Right atrium auricular region (tissue), 2 donors: ENCODE measurements around the gene UQCC5. TPM values are rescaled to one million over a fixed set of nuclear protein-coding genes. Genes with fewer than 3 reads are reported as not detected.
A peak's percentile ranks its signal among the peaks of the same experiment; 100 is the strongest.

Experiments
- DNase-seq: peaks from one replicate; pipeline ENCODE4 v3.0.0-alpha.2; 2019; ENCODE audit warnings: low spot score
- H3K27ac ChIP-seq, 2 donors: fragments of 200-600 bp; sonication (generic); 1 replicate in 1 of 2; 2 replicates in 1 of 2; pipeline ENCODE4 v1.5.1; 2016 to 2019
- H3K27me3 ChIP-seq, 2 donors: fragments of 200-600 bp; sonication (generic); one replicate each; pipeline versions ENCODE4 v1.5.1 to v1.6.0; 2017 to 2019
- H3K36me3 ChIP-seq: fragments of 200-600 bp; sonication (generic); one replicate; pipeline ENCODE4 v1.5.1; 2016
- H3K4me1 ChIP-seq, 2 donors: fragments of 200-600 bp; sonication (generic); one replicate each; pipeline versions ENCODE4 v1.5.1 to v1.6.0; 2017 to 2019
- H3K4me3 ChIP-seq, 2 donors: fragments of 200-600 bp; sonication (generic); 1 replicate in 1 of 2; 2 replicates in 1 of 2; pipeline ENCODE4 v1.5.1; 2017 to 2019; ENCODE audit warnings: mild to moderate bottlenecking in 1 of 2, moderate library complexity in 1 of 2
- H3K9me3 ChIP-seq, 2 donors: fragments of 200-600 bp; sonication (generic); one replicate each; pipeline ENCODE4 v1.5.1; 2019
- CTCF ChIP-seq, 2 donors: fragments of 200-600 bp; sonication (generic); IDR thresholded peaks; one replicate each; pipeline ENCODE4 v1.5.1; 2019; ENCODE audit warnings: antibody characterized with exemption in 2 of 2
- total RNA-seq, 2 donors: library from RNA; depleted of rRNA; stranded (reverse); fragments of >200 nt; gene quantifications; one replicate each; pipeline ENCODE4 v1.1.0, GENCODE V29; 2016

Gene UQCC5
- total RNA-seq, 2 donors from 2014 or later, result 1.2 to 3.1 TPM

DNA sequence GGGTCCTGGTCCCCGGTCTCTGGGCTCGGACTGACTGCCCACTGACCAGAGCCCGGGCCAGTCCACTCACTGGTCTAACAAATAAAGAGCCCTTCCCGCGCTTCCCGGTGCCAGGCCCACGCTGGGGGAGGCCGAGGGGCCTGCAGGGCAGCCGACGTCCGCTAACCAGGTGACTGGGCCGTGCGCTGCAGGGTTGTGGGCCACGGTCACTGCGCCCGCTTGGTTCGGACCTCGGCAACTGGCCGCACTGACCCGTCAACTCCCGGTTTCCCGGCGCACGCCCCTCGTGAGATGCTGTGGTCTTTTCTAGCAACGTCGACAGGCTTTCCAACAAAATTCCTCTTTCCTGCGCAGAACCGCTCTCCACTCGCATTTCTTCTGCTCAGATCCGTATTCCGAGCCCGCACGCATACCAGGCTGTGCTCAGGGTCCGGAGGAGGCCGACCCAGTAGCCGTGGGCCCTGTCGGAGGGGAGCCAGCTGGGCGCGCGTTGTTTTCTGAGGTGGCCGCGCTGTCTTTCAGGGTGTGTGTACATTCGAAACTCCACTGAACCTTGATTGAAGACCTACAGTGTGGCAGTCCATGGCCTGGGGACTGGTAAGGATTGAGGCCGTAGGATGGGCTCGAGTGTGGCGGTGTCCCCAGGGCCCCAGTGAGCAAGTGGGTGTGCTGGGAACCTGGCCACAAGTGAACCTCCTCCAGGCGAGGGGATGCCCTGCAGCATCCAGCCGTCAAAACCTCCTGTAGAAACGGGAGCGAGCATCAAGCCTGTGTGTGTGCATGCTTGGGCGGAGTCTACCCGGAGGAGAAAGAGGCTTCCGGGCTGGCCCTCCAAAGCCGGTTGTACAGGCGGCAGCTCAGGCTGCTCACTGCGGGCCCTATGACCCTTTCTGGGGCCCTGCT lies 1.9 kb upstream of the UQCC5 start:
- H3K27ac ChIP-seq, result peak overlapping the region; percentile 89 to 93
- H3K4me3 ChIP-seq, result peak overlapping the region; percentile 50 to 68
- H3K4me1 ChIP-seq, result peaks cover 0 to 84% of the 10 kb centered on the region in 2 donors
- no peaks in the 10 kb centered on the region for H3K27me3 ChIP-seq
- no peaks in the 10 kb centered on the region for H3K36me3 ChIP-seq
- peak; percentile 72 for DNase-seq
- no peak for TF ChIP-seq CTCF (IDR thresholded peaks at IDR 0.05)
- no peaks in the 10 kb centered on the region for H3K9me3 ChIP-seq

- Histone ChIP-seq H3K4me1 (peaks cover 0 to 82% of the 10 kb centered on the region in 2 donors), H3K36me3 (peaks cover 3% of the 10 kb centered on the region), H3K9me3 (no peaks in the 10 kb centered on the region), H3K27ac (peak overlapping the region; percentile 89 to 93), H3K4me3 (peak overlapping the region in 1 of 2 donors; percentile 69), H3K27me3 (no peaks in the 10 kb centered on the region)
- TF ChIP-seq CTCF (IDR thresholded peaks at IDR 0.05), result no peak
- DNase-seq, result peak; percentile 57
These were observed 844 bp upstream of the UQCC5 start for GRCh38 chr3:52535411-52536111.

- no peak for TF ChIP-seq CTCF (IDR thresholded peaks at IDR 0.05)
These were observed 365 bp upstream of the UQCC5 start for GRCh38 chr3:52536112-52536368.

GRCh38 chr3:52537165-52537620 lies 788 bp downstream of the UQCC5 start:
- no peak for DNase-seq
- Histone ChIP-seq H3K9me3 (no peaks in the 10 kb centered on the region), H3K4me1 (peaks cover 0 to 70% of the 10 kb centered on the region in 2 donors), H3K4me3 (peak overlapping the region; percentile 58 to 69), H3K27me3 (no peaks in the 10 kb centered on the region), H3K36me3 (peaks cover 19% of the 10 kb centered on the region), H3K27ac (peak overlapping the region; percentile 87 to 89)
- no peak for TF ChIP-seq CTCF (IDR thresholded peaks at IDR 0.05)

More at GRCh38 chr3:52536112-52536368, 365 bp upstream of the UQCC5 start:
- Histone ChIP-seq H3K36me3 (peaks cover 8% of the 10 kb centered on the region), H3K27ac (peak overlapping the region; percentile 87 to 89), H3K4me1 (peaks cover 0 to 77% of the 10 kb centered on the region in 2 donors), H3K9me3 (no peaks in the 10 kb centered on the region), H3K4me3 (peak overlapping the region in 1 of 2 donors; percentile 69), H3K27me3 (no peaks in the 10 kb centered on the region)
- DNase-seq, result no peak

DNA sequence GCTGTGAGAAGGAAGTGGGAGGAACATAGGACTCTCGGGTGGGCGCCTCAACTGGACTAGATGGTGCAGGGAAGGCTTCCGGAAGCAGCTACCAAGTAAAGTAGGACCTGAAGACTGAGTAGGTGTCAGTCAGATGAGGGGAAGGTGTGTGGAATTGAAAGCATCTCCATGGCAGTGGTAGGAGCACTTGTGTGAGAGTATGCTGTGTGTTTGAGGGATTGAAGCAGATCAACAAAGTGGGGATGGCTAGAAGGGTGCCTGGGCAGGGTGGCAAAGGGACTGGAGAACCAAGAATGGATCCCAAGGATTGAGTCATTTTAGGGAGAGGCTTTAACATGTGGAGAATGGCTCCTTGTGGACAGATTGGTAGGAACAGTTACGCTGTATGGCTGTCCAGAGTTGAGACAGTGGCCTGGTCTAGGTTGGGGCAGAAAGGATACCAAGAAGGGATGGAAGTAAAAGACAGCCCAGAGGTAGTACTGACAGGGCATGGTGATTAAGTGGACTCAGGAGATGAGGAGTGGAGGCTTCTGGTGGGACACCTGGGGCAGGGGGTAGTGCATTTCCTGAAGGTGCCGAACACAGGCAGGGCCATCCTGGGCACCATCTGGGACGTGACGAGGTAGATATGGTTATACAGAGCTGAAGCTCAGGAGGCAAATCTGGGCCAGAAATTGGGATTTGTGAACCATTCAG lies 1.5 kb downstream of the UQCC5 start:
- Histone ChIP-seq H3K27ac (peak overlapping the region; percentile 87 to 89), H3K27me3 (no peaks in the 10 kb centered on the region), H3K4me1 (peaks cover 0 to 63% of the 10 kb centered on the region in 2 donors), H3K36me3 (peaks cover 20% of the 10 kb centered on the region), H3K9me3 (no peaks in the 10 kb centered on the region), H3K4me3 (peak overlapping the region; percentile 58 to 69)
- no peak for DNase-seq
- no peak for TF ChIP-seq CTCF (IDR thresholded peaks at IDR 0.05)
